ENCODE results near the gene MEMO1. TPM values are rescaled to one million over a fixed set of nuclear protein-coding genes. Genes with fewer than 3 reads are reported as not detected.

Gene MEMO1
- total and polyA plus RNA-seq, 2 of the 4 experiments (the other 2 are of a cell fraction) = 23.7 to 49.7 TPM

GRCh38 chr2:31925517-31925916 lies 85.3 kb downstream of the MEMO1 start:
- Histone ChIP-seq H3K4me1 (ENCODE audit: control insufficient read depth, insufficient read depth, low read length) (no peaks in the 10 kb centered on the region), H3K9ac (ENCODE audit: low read depth, low read length) (no peak overlapping the region), H3K27me3 (ENCODE audit: control insufficient read depth, insufficient read depth, low read length) (no peaks in the 10 kb centered on the region), H2BK15ac (ENCODE audit: low read depth, low read length) (no peak overlapping the region), H2BK120ac (ENCODE audit: low read depth, low read length) (no peak overlapping the region), H3K9me3 (ENCODE audit: control insufficient read depth, insufficient read depth, low read length) (no peaks in the 10 kb centered on the region), H2AK5ac (ENCODE audit: low read depth, low read length) (no peak overlapping the region), H3K27ac (ENCODE audit: insufficient read depth, low read length) (no peak overlapping the region), H4K8ac (ENCODE audit: low read depth in 2 of 2, low read length in 2 of 2) (no peak overlapping the region), H4K5ac (ENCODE audit: low read depth, low read length) (no peak overlapping the region), H2AFZ (replicated peaks; ENCODE audit: low read length, poor library complexity) (no peak overlapping the region), H3K4me3 (ENCODE audit: insufficient read depth, low read depth, low read length) (no peak overlapping the region), H3K79me1 (ENCODE audit: low read depth in 1 of 2, low read length in 2 of 2) (peaks cover 7 to 12% of the 10 kb centered on the region in 2 experiments; a peak in 3 of 4 replicates), H3K18ac (ENCODE audit: low read depth, low read length) (no peak overlapping the region), H3K9me1 (ENCODE audit: insufficient read depth, low read length) (no peaks in the 10 kb centered on the region), H3K4ac (ENCODE audit: low read depth, low read length) (no peak overlapping the region), H3K23ac (ENCODE audit: low read depth, low read length) (no peak overlapping the region), H2BK5ac (ENCODE audit: low read depth, low read length, poor library complexity, severe bottlenecking) (no peak overlapping the region), H3K56ac (ENCODE audit: extremely low read depth, insufficient read depth, low read length) (no peak overlapping the region), H2BK20ac (ENCODE audit: low read depth, low read length) (no peak overlapping the region), H3K4me2 (ENCODE audit: low read depth, low read length) (no peak overlapping the region), H3K36me3 (ENCODE audit: control insufficient read depth, insufficient read depth, low read length) (peaks cover 6% of the 10 kb centered on the region; the same call in 1 of the 2 replicates), H3K14ac (replicated peaks; ENCODE audit: low read depth, low read length) (no peak overlapping the region), H4K91ac (ENCODE audit: insufficient read depth, low read depth, low read length) (no peak overlapping the region), H4K20me1 (ENCODE audit: insufficient read depth, low read length) (no peaks in the 10 kb centered on the region), H2AK9ac (replicated peaks; ENCODE audit: low read depth, low read length, poor library complexity) (no peak overlapping the region)
- no peak for DNase-seq
- dilution Hi-C loops (cut with HindIII; ENCODE audit: low sequenced_read_pairs, unreplicated experiment) = no loop called here
- no TSS peak for BruUV-seq (replicated peaks)
- WGBS, 2 experiments (ENCODE audit: extremely low coverage in 2 of 2, insufficient read length in 1 of 2) = no CpG with 5 or more reads among the region's 2 CpGs
- in situ Hi-C loops (cut with MboI; ENCODE audit: low sequenced_read_pairs) = no loop called here
- ChIA-PET POLR2A (ENCODE audit: unreplicated experiment) (no interaction called here), CTCF (no interaction called here)
- intact Hi-C loops (cut with micrococcal nuclease) = no loop called here
- TF ChIP-seq USF2 (IDR thresholded peaks at IDR 0.05; ENCODE audit: low read depth, low read length) (no peak), SMC3 (IDR thresholded peaks at IDR 0.05; ENCODE audit: low read depth, low read length) (no peak), MAZ (IDR thresholded peaks at IDR 0.05; ENCODE audit: borderline replicate concordance, low read depth, low read length) (no peak), FOS (IDR thresholded peaks at IDR 0.05; ENCODE audit: low read depth, low read length) (no peak), CEBPB (IDR thresholded peaks at IDR 0.05; ENCODE audit: low read depth, low read length) (no peak), MXI1 (IDR thresholded peaks at IDR 0.05; ENCODE audit: borderline replicate concordance, low read depth, low read length) (no peak)
- no peak for ATAC-seq (ENCODE audit: low read depth)

All from IMR-90 (cell line).